OCI-LY1 (cell line): ENCODE measurements around the gene MTUS2.

Source experiments
- H2AFZ ChIP-seq: fragments of 200-600 bp; sonication (generic), shearing (Covaris generic); 2 replicates; pipeline ENCODE4 v1.6.0; 2014; ENCODE audit warnings: antibody characterized with exemption, mild to moderate bottlenecking, low read length
- H3F3A ChIP-seq: fragments of 200-600 bp; sonication (generic), shearing (Covaris generic); 2 replicates; pipeline ENCODE4 v1.6.0; 2014; ENCODE audit warnings: mild to moderate bottlenecking, antibody characterized with exemption, low read length, moderate library complexity; ENCODE audit not compliant: insufficient read depth
- H3K27ac ChIP-seq: fragments of 200-600 bp; sonication (generic); 2 replicates; pipeline ENCODE4 v1.5.1; 2014; ENCODE audit warnings: low read length, mixed run types, mild to moderate bottlenecking, low read depth; ENCODE audit not compliant: poor library complexity, severe bottlenecking
- H3K27me3 ChIP-seq: fragments of 200-600 bp; sonication (generic); 2 replicates; pipeline ENCODE4 v1.6.0; 2014; ENCODE audit warnings: antibody characterized with exemption, mild to moderate bottlenecking, low read length, moderate library complexity; ENCODE audit not compliant: insufficient read depth
- H3K36me3 ChIP-seq: fragments of 200-600 bp; sonication (generic); 2 replicates; pipeline ENCODE4 v1.6.1; 2014; ENCODE audit warnings: mild to moderate bottlenecking, antibody characterized with exemption, low read length, moderate library complexity, mixed read lengths; ENCODE audit not compliant: insufficient read depth
- H3K4me1 ChIP-seq: fragments of 200-600 bp; sonication (generic); 2 replicates; pipeline ENCODE4 v1.5.1; 2014; ENCODE audit warnings: mild to moderate bottlenecking, low read length, moderate library complexity; ENCODE audit not compliant: insufficient read depth, severe bottlenecking
- H3K4me2 ChIP-seq: fragments of 200-600 bp; sonication (generic), shearing (Covaris generic); 2 replicates; pipeline ENCODE4 v1.6.1; 2014; ENCODE audit warnings: low read length
- H3K4me3 ChIP-seq: fragments of 200-600 bp; sonication (generic); 2 replicates; pipeline ENCODE4 v1.5.1; 2014; ENCODE audit warnings: low read length, low read depth, mild to moderate bottlenecking, mixed read lengths; ENCODE audit not compliant: poor library complexity, severe bottlenecking
- H3K79me2 ChIP-seq: fragments of 200-600 bp; shearing (Covaris generic); 2 replicates; pipeline ENCODE4 v1.6.1; 2016; ENCODE audit warnings: mixed run types, low read length, mixed read lengths; ENCODE audit not compliant: insufficient read depth
- H3K9ac ChIP-seq: fragments of 200-600 bp; sonication (generic), shearing (Covaris generic); 2 replicates; pipeline ENCODE4 v1.6.1; 2014; ENCODE audit warnings: mild to moderate bottlenecking, low read length, mixed read lengths
- H3K9me2 ChIP-seq: fragments of 200-600 bp; sonication (generic), shearing (Covaris generic); 2 replicates; pipeline ENCODE4 v1.6.1; 2014; ENCODE audit warnings: low read depth, mild to moderate bottlenecking, low read length, mixed read lengths
- H3K9me3 ChIP-seq: fragments of 200-600 bp; shearing (Covaris generic); 2 replicates; pipeline ENCODE4 v1.6.1; 2014; ENCODE audit warnings: low read length, mixed read lengths
- H4K20me1 ChIP-seq: fragments of 200-600 bp; sonication (generic), shearing (Covaris generic); 2 replicates; pipeline ENCODE4 v1.6.0; 2016; ENCODE audit warnings: mild to moderate bottlenecking, low read length; ENCODE audit not compliant: insufficient read depth
- CTCF ChIP-seq: fragments of 200-600 bp; sonication (generic), shearing (Covaris generic); IDR thresholded peaks from 2 replicates; pipeline ENCODE4 v1.5.1; 2017; ENCODE audit warnings: mild to moderate bottlenecking, antibody characterized with exemption, low read length, moderate library complexity, mixed read lengths
- EZH2 ChIP-seq: fragments of 200-600 bp; sonication (generic), shearing (Covaris generic); IDR thresholded peaks from 2 replicates; pipeline ENCODE4 v1.8.0; 2017; ENCODE audit warnings: borderline replicate concordance, mixed run types, mild to moderate bottlenecking, antibody characterized with exemption, low read length, moderate library complexity, mixed read lengths

MTUS2 gene

GRCh38 chr13:29489650-29490560 is 669.8 kb downstream of the MTUS2 start:
- Histone ChIP-seq H3K4me3 (no peak overlapping the region), H3K27ac (no peak overlapping the region), H3K27me3 (peaks cover 2% of the 10 kb centered on the region; the same call in 1 of the 2 replicates), H3K9ac (no peak overlapping the region), H3K9me3 (no peaks in the 10 kb centered on the region), H3K9me2 (no peaks in the 10 kb centered on the region), H3K4me1 (no peaks in the 10 kb centered on the region), H2AFZ (no peak overlapping the region), H3K79me2 (no peaks in the 10 kb centered on the region), H4K20me1 (no peaks in the 10 kb centered on the region), H3K36me3 (no peaks in the 10 kb centered on the region), H3F3A (no peaks in the 10 kb centered on the region), H3K4me2 (no peak overlapping the region)
- TF ChIP-seq CTCF (no peak), EZH2 (no peak)

GRCh38 chr13:29490561-29490885 is 670.4 kb downstream of the MTUS2 start:
- Histone ChIP-seq H3K4me1 (no peaks in the 10 kb centered on the region), H3K4me3 (no peak overlapping the region), H3K4me2 (no peak overlapping the region), H2AFZ (no peak overlapping the region), H3K79me2 (no peaks in the 10 kb centered on the region), H3K9me3 (no peaks in the 10 kb centered on the region), H3K27me3 (no peaks in the 10 kb centered on the region), H3K36me3 (no peaks in the 10 kb centered on the region), H3F3A (no peaks in the 10 kb centered on the region), H4K20me1 (no peaks in the 10 kb centered on the region), H3K9ac (no peak overlapping the region), H3K9me2 (no peaks in the 10 kb centered on the region), H3K27ac (no peak overlapping the region)
- TF ChIP-seq CTCF (no peak), EZH2 (no peak)

GRCh38 chr13:29491248-29491647 is 671.1 kb downstream of the MTUS2 start:
- Histone ChIP-seq H4K20me1 (no peaks in the 10 kb centered on the region), H3K27ac (no peak overlapping the region), H3K9ac (no peak overlapping the region), H3F3A (no peaks in the 10 kb centered on the region), H3K4me2 (no peak overlapping the region), H3K79me2 (no peaks in the 10 kb centered on the region), H3K9me2 (no peaks in the 10 kb centered on the region), H3K27me3 (no peaks in the 10 kb centered on the region), H3K4me3 (no peak overlapping the region), H3K36me3 (no peaks in the 10 kb centered on the region), H3K9me3 (no peaks in the 10 kb centered on the region), H3K4me1 (no peaks in the 10 kb centered on the region), H2AFZ (no peak overlapping the region)
- TF ChIP-seq CTCF (no peak), EZH2 (no peak)
